Left colon (tissue), 2 donors: ENCODE data around the gene BORA. TPM values are rescaled to one million over a fixed set of nuclear protein-coding genes. Genes with fewer than 3 reads are reported as not detected.
"Not testable (repeated sequence)": the region's sequence is repeated elsewhere in the genome, so short reads cannot be mapped to it uniquely, and the experiment has no call there.

Experiments
- ATAC-seq: fragments of 200-7000 bp; cut with Tn5 transposase; one replicate; pipeline ENCODE4 v1.9.1; 2020; ENCODE audit warnings: mild to moderate bottlenecking, moderate library complexity
- DNase-seq, 2 donors: peaks; one replicate each; pipeline ENCODE4 v3.0.0-alpha.2; 2020
- intact Hi-C, 2 donors: fragments of 100-400 bp; cut with DNase I in 1 of 2; cut with micrococcal nuclease in 1 of 2; formaldehyde crosslinking; loops; one replicate each; pipeline versions ENCODE4 v1.11.2 to v1.14.0; 2022; cut with DNase I, micrococcal nuclease
- total RNA-seq, 2 donors: library from RNA; stranded (reverse); fragmentation: NEBNext Ultra II Directional; extraction: Animal tissue kit (Norgen Biotek cat#: 25700); gene quantifications; one replicate each; pipeline ENCODE4 v1.2.1, GENCODE V29; 2021
- donor health status: DM: no; HTN: no; CAD: no.
- donor health status: DM: yes; HTN: yes; CAD: no.

The BORA gene
- total RNA-seq, 2 donors from 2014 or later, result 6.9 TPM

DNA sequence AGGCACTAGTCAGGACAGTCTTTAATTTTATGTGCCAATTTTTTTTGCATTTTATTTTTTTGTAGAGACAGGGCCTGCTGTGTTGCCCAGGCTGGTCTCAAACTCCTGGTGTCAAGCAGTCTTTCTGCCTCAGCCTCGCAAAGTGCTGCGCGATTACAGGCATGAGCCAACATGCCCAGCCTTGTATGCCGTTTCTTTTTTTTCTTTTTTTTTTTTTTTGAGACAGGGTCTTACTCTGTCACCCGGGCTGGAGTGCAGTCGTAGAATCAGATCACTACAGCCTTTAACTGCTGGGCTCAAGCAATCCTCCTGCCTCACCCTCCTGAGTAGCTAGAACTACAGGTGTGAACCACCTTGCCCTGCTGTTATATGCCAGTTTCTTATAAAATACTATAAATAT is 26.4 kb downstream of the BORA start:
- intact Hi-C loops, result no loop called here
- DNase-seq (no peak), ATAC-seq (no peak)

DNA sequence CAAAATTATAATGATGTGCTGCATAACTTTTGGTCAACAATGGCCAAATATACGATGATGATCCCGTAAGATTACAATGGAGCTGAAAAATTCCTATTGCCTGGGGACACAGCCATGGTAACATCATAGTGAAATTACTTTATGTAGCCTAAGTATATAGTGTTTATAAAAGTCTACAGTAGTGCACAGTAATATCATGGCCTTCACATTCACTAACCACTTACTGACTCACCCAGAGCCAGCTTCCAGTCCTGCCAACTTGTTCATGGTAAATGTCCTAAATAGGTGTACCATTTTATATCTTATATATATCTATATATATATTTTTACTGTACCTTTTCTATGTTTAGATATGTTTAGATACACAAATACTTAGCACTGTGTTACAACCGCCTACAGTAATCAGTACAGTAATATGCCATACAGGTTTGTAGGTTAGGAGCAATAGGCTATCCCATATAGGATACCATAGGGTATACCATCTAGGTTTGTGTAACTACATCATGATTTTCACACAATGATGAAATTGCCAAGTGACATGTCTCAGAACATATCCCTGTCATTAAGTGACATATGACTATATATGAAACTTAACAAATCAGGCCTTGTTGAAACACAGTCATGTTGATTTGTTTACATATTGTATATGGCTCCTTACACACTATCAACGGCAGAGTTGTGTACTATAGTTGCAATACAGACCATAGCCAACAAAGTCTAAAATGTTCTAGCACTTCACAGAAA is 30.2 kb downstream of the BORA start:
- ATAC-seq, result no peak
- DNase-seq, result no peak
- intact Hi-C loops, result no loop called here

DNA sequence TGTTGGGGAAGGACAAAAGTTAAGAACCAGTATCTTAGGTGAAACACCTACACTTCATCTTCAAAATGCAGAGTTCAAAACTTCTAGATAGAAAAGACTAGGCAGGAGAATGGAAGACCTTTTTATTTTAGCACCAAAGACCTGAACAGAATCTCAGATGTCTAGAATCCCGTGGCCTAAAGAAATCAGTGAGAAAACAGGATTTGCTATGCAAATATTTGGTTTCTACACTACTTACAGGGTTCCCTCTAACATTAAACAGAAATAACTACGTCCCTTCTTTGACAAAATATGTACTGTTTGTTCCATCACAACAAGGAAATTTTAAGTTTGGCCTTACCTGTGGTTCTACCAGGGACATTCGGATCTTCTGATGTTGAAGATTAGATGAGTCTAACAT is 32.5 kb downstream of the BORA start:
- no peak for DNase-seq
- intact Hi-C loops, result no loop called here

DNA sequence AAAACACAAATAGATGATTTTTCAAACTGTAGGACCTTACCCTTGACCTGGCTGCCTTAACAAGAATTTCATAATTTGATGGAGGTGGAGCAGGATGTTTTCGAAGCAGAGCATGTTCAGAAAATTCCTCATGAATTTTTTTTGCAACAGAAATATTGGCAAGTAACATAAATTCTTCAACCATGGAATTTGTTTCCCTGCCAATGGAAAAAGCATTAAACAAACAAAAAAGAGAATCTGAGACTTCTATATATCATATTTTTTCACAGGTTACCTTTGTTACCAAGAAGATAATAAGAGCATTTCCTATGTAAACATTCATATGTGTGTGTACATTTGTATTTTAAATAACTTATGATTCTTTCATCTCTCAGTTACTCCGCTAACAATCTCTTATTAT is 35.7 kb downstream of the BORA start:
- ATAC-seq (no peak), DNase-seq (no peak)
- intact Hi-C loops, result no loop called here

More for the DNA sequence above, 32.5 kb downstream of the BORA start:
- no peak for ATAC-seq

DNA sequence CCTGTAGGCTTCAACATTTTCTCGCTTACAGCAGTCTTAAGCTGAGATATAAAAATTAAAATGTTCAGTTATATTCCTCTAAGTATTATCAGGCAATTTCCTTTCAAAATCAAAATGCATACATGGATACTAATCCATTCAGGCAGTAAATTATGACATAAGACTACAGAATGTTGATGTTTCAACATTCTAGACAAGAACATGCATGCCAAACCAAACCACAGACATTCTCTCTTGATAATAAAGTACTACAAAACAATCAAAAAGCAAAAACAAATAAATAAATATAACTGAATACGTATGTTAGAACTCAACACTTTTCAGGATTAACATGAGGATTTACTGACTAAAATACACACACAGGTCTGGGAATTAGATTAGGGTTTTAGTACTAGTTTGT is 46.3 kb downstream of the BORA start:
- no peak for DNase-seq
- intact Hi-C loops, result no loop called here
- no peak for ATAC-seq

GRCh38 chr13:72781451-72782439 is 54.0 kb downstream of the BORA start, which contains the start of the genes DIS3 and PIBF1:
TSS of gene DIS3 (minus strand) at chr13:72781900. CDS start at chr13:72781832, 68 bp downstream.
TSS of gene PIBF1 (plus strand) at chr13:72782133. CDS start at chr13:72783470, 1,337 bp downstream.
- ATAC-seq (peak; percentile 99), DNase-seq (peak; percentile 96 to 98)
- intact Hi-C loops, result no loop called here

DNA sequence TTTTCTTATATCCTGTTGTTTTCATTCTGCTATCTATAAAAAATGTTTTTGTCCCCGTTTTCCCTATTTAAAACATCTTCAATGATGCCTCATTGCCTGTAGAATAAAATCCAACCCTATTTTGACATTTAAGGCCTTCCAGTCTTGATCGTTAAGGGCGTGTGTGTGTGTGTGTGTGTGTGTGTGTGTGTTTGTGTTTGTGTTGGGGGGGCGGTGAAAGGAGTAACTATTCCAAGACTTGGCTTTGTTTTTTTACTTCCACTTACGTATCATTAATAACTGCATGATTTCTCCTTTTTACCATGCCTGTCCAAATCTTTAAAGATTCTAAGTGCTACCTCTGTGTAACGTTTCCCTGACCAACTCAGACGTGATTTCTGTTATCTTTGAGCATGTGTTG is 55.0 kb downstream of the BORA start:
- intact Hi-C loops, result no loop called here
- no peak for DNase-seq
- ATAC-seq, result no peak

- intact Hi-C loops, ATAC-seq, DNase-seq: not testable (repeated sequence)
Observed at GRCh38 chr13:72784679-72785078, 57.0 kb downstream of the BORA start.

- no peak for ATAC-seq
- intact Hi-C loops, result no loop called here
- no peak for DNase-seq
Observed at GRCh38 chr13:72788831-72789230, 61.1 kb downstream of the BORA start.

- intact Hi-C loops, result no loop called here
- ATAC-seq (no peak), DNase-seq (no peak)
Observed at GRCh38 chr13:72792640-72793039, 64.9 kb downstream of the BORA start.

DNA sequence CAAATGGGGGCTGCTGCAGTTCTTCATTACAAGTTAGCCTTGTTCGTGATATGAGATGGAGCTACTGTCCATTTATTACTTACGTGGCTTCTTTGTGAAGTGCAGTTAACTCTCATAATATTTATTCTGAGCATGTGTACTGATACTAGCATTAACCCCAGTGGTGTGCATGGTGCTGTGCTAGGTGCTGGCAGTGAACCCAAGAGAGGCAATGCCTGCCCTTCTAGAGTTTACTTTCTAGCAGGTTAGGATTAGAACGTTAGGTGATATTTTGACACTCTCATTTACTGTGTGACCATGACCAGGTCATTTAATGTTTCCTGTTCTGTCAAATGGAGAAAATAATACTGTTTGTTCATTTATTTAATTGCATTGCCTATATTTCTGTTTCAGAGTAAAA is 71.1 kb downstream of the BORA start:
- no peak for DNase-seq
- intact Hi-C loops, result no loop called here
- no peak for ATAC-seq

DNA sequence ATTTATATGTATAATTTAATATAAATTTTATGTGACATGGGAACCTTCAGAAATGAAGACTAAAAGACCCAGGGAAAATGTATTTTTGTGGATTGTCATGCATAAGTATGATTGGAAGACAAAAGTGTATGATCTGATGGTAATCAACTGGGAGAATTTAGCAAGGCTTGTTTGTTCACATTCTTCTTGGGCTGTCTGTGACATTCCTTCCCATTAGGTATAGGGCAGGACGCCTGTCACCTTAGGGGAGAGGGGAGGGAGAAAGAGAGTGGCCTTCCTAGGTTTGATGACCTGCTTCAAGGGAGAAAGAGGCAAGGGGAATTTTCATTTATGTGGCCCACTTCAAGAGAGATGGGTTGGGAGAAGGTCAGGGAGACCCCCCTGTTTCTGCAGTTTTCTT is 76.6 kb downstream of the BORA start:
- ATAC-seq (no peak), DNase-seq (no peak)
- intact Hi-C loops, result loop anchor here in 1 of 2 donors (10.0 kb wide), 1 partner anchor 910 kb away; no protein-coding TSS in a partner anchor

Other genes with a start within 250 kb of the BORA start
- gene MZT1, start 294 bp upstream of the BORA start, total RNA-seq, result 1 to 10 TPM; 4.4 to 6.1 TPM
- gene DIS3, start 54.0 kb downstream of the BORA start, total RNA-seq, result 10 to 100 TPM; 21.7 to 23.9 TPM
- gene PIBF1, start 54.2 kb downstream of the BORA start, total RNA-seq, result 10 to 100 TPM; 17.3 to 19.1 TPM